OCI-LY3 (cell line): Measurements from ENCODE around the gene BRMS1L.

Experiments used
- CTCF ChIP-seq: fragments of 200-600, 300-600 bp; sonication (generic); IDR thresholded peaks from 2 replicates; pipeline ENCODE4 v1.5.1; 2014; ENCODE audit warnings: antibody characterized with exemption, low read length, low read depth
- EZH2phosphoT487 ChIP-seq: fragments of 200-600 bp; shearing (Covaris generic); IDR thresholded peaks from 2 replicates; pipeline ENCODE4 v1.6.1; 2018; ENCODE audit warnings: antibody characterized with exemption, mixed run types, low read depth

- TF ChIP-seq CTCF = no peak
- TF ChIP-seq EZH2phosphoT487 = no peak
Observed at GRCh38 chr14:35851823-35852222, 25.7 kb downstream of the BRMS1L start.
